GM12891 (cell line): ENCODE measurements around the gene TAOK1.

ENCODE experiments used
- POLR2A ChIP-seq: IDR thresholded peaks from 2 replicates; pipeline ENCODE4 v1.6.1; 2011; ENCODE audit warnings: low read depth, low read length, control low read depth
- POLR2AphosphoS5 ChIP-seq: IDR thresholded peaks from 2 replicates; pipeline ENCODE4 v1.6.1; 2011; ENCODE audit warnings: low read depth, low read length, control low read depth
- POU2F2 ChIP-seq: IDR thresholded peaks from 2 replicates; pipeline ENCODE4 v1.6.1; 2011; ENCODE audit warnings: low read depth, mild to moderate bottlenecking, control low read depth, low read length, moderate library complexity
- SPI1 ChIP-seq: IDR thresholded peaks from 2 replicates; pipeline ENCODE4 v1.6.1; 2011; ENCODE audit warnings: low read depth, low read length, control low read depth
- TAF1 ChIP-seq: IDR thresholded peaks from 2 replicates; pipeline ENCODE4 v1.6.1; 2011; ENCODE audit warnings: low read depth, low read length, control low read depth

DNA sequence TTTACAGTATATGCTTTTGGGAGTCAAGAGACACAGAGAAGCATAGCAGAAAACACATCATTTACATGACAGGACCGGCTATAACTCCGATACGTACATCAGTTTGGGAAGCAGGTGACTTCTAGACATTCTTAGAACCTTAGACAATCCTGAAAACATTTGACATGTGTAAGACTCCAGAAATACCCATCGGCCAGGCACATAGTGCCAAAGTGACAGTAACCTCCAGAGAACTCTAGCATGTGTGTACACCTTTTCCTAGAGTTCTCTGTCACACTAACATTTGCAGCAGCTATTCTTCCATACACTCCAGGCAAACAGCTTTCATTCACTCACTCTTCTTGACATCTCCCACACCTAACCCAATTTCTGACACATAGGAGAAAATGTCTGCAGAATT is 3.4 kb upstream of the TAOK1 start:
- TF ChIP-seq POLR2AphosphoS5 (no peak), POLR2A (no peak), TAF1 (no peak), POU2F2 (no peak), SPI1 (no peak)
